GM23338 (cell line): ENCODE measurements around the gene SMARCC2. TPM values are rescaled to one million over a fixed set of nuclear protein-coding genes. Genes with fewer than 3 reads are reported as not detected.
A peak's percentile ranks its signal among the peaks of the same experiment; 100 is the strongest.

Source experiments
- ATAC-seq: fragments of 200-7000 bp; cut with Tn5 transposase; 3 replicates; pipeline ENCODE4 v1.9.1; 2020
- DNase-seq: peaks from one replicate; pipeline ENCODE4 v3.0.0-alpha.2; 2015; ENCODE audit warnings: low spot score
- H2AFZ ChIP-seq: fragments of 200-600 bp; sonication (generic); 2 replicates; pipeline ENCODE4 v1.8.0; 2016; ENCODE audit warnings: antibody characterized with exemption, mild to moderate bottlenecking, moderate library complexity
- H3F3A ChIP-seq: fragments of 200-600 bp; sonication (generic); replicated peaks from 2 replicates; pipeline ENCODE4 v1.8.0; 2017; ENCODE audit warnings: antibody characterized with exemption, mixed run types, low read depth
- H3K27ac ChIP-seq: fragments of 200-600 bp; sonication (generic); 2 replicates; pipeline ENCODE4 v1.6.1; 2016; ENCODE audit warnings: low read depth
- H3K27me3 ChIP-seq: fragments of 200-600 bp; sonication (generic); 2 replicates; pipeline ENCODE4 v1.8.0; 2016; ENCODE audit warnings: mild to moderate bottlenecking, mixed run types, moderate library complexity; ENCODE audit not compliant: insufficient read depth
- H3K36me3 ChIP-seq: fragments of 200-600 bp; sonication (generic); 2 replicates; pipeline ENCODE4 v1.8.0; 2016; ENCODE audit warnings: mild to moderate bottlenecking; ENCODE audit not compliant: insufficient read depth
- H3K4me1 ChIP-seq: fragments of 200-600 bp; sonication (generic); 2 replicates; pipeline ENCODE4 v1.8.0; 2016; ENCODE audit warnings: mild to moderate bottlenecking, moderate library complexity; ENCODE audit not compliant: insufficient read depth
- H3K4me2 ChIP-seq: fragments of 200-600 bp; sonication (generic); 2 replicates; pipeline ENCODE4 v1.7.1; 2017; ENCODE audit warnings: mixed run types
- H3K4me3 ChIP-seq: fragments of 200-600 bp; sonication (generic); 2 replicates; pipeline ENCODE4 v1.6.1; 2016; ENCODE audit warnings: mixed run types
- H3K79me2 ChIP-seq: fragments of 200-600 bp; sonication (generic); replicated peaks from 2 replicates; pipeline ENCODE4 v1.8.0; 2017; ENCODE audit warnings: mild to moderate bottlenecking; ENCODE audit not compliant: insufficient read depth
- H3K9me2 ChIP-seq: fragments of 200-600 bp; sonication (generic); 2 replicates; pipeline ENCODE4 v1.8.0; 2017; ENCODE audit not compliant: insufficient read depth
- H4K20me1 ChIP-seq: fragments of 200-600 bp; sonication (generic); replicated peaks from 2 replicates; pipeline ENCODE4 v1.8.0; 2017; ENCODE audit warnings: mild to moderate bottlenecking; ENCODE audit not compliant: insufficient read depth
- H3K27ac Mint-ChIP-seq: 2 replicates; pipeline ENCODE4 v1.8.0; 2020; ENCODE audit warnings: inconsistent platforms, mild to moderate bottlenecking, moderate library complexity, mixed read lengths
- H3K27me3 Mint-ChIP-seq: 3 replicates; pipeline ENCODE4 v1.8.0; 2022; ENCODE audit warnings: low read depth, mild to moderate bottlenecking, moderate library complexity, mixed read lengths, inconsistent platforms; ENCODE audit not compliant: insufficient read depth, poor library complexity
- H3K36me3 Mint-ChIP-seq: 3 replicates; pipeline ENCODE4 v1.8.0; 2021; ENCODE audit warnings: low read depth, mild to moderate bottlenecking, inconsistent platforms, moderate library complexity, mixed read lengths
- H3K4me1 Mint-ChIP-seq: 3 replicates; pipeline ENCODE4 v1.8.0; 2020; ENCODE audit warnings: mild to moderate bottlenecking, inconsistent platforms, mixed read lengths
- H3K4me3 Mint-ChIP-seq: 3 replicates; pipeline ENCODE4 v1.8.0; 2021; ENCODE audit warnings: moderate library complexity, mild to moderate bottlenecking, inconsistent platforms, mixed read lengths
- H3K9me3 Mint-ChIP-seq: 3 replicates; pipeline ENCODE4 v1.8.0; 2020; ENCODE audit warnings: moderate library complexity, mild to moderate bottlenecking, inconsistent platforms, mixed read lengths
- CREB1 ChIP-seq: fragments of 250-450 bp; sonication (Bioruptor Pico); IDR thresholded peaks from 2 replicates; pipeline ENCODE4 v1.5.0; 2020; ENCODE audit warnings: low read depth, mild to moderate bottlenecking, moderate library complexity
- CTCF ChIP-seq, 2 experiments: fragments of 200-600 bp in 1 of 2; sonication (generic) in 1 of 2; conservative IDR thresholded peaks; 2 replicates each; pipeline versions ENCODE4 v1.5.1 to v1.6.1; 2016 to 2017; ENCODE audit warnings: antibody characterized with exemption in 2 of 2, low read depth in 2 of 2, mild to moderate bottlenecking in 2 of 2, moderate library complexity in 1 of 2
- ETS1 ChIP-seq: IDR thresholded peaks from 2 replicates; pipeline ENCODE4 v1.6.1; 2016; ENCODE audit warnings: antibody characterized with exemption
- EZH2 ChIP-seq: fragments of 200-600 bp; sonication (generic); IDR thresholded peaks from one replicate; pipeline ENCODE4 v1.8.0; 2017; ENCODE audit warnings: antibody characterized with exemption, mild to moderate bottlenecking, low read depth; ENCODE audit not compliant: unreplicated experiment
- JUNB ChIP-seq: IDR thresholded peaks from one replicate; pipeline ENCODE4 v1.6.1; 2016; ENCODE audit warnings: antibody characterized with exemption; ENCODE audit not compliant: unreplicated experiment
- NANOG ChIP-seq: IDR thresholded peaks from 2 replicates; pipeline ENCODE4 v1.6.1; 2016; ENCODE audit warnings: antibody characterized with exemption, borderline replicate concordance
- POLR2AphosphoS5 ChIP-seq: IDR thresholded peaks from 2 replicates; pipeline ENCODE4 v1.6.1; 2016; ENCODE audit warnings: antibody characterized with exemption, low read depth
- ZNF114 ChIP-seq: fragments of 250-450 bp; sonication (Bioruptor Pico); IDR thresholded peaks from 2 replicates; pipeline ENCODE4 v1.5.0; 2020; ENCODE audit warnings: mild to moderate bottlenecking, moderate library complexity
- polyA plus RNA-seq: library from polyadenylated mRNA; unstranded; fragments of >200 nt; fragmentation: Nextera tagmentation; extraction: Ambion mirVana; gene quantifications from 2 replicates; pipeline ENCODE4 v1.2.1, GENCODE V29; 2016
- total RNA-seq: library from RNA; depleted of rRNA; stranded (reverse); fragments of >200 nt; shearing (Covaris generic); gene quantifications from 2 replicates; pipeline ENCODE4 v1.2.3, GENCODE V29; 2014
- TF ChIP-seq, protein P1 (sequence below): IDR thresholded peaks from one replicate; pipeline ENCODE4 v1.6.1; 2018; ENCODE audit warnings: antibody characterized with exemption; ENCODE audit not compliant: unreplicated experiment

SMARCC2 gene
- total and polyA plus RNA-seq, 2 experiments from 2014 or later = 40.4 to 68.3 TPM

GRCh38 chr12:56120158-56120846 lies 69.0 kb downstream of the SMARCC2 start:
- H3K36me3 Mint-ChIP-seq = peaks cover 33% of the 10 kb centered on the region
- TF ChIP-seq, protein P1, sequence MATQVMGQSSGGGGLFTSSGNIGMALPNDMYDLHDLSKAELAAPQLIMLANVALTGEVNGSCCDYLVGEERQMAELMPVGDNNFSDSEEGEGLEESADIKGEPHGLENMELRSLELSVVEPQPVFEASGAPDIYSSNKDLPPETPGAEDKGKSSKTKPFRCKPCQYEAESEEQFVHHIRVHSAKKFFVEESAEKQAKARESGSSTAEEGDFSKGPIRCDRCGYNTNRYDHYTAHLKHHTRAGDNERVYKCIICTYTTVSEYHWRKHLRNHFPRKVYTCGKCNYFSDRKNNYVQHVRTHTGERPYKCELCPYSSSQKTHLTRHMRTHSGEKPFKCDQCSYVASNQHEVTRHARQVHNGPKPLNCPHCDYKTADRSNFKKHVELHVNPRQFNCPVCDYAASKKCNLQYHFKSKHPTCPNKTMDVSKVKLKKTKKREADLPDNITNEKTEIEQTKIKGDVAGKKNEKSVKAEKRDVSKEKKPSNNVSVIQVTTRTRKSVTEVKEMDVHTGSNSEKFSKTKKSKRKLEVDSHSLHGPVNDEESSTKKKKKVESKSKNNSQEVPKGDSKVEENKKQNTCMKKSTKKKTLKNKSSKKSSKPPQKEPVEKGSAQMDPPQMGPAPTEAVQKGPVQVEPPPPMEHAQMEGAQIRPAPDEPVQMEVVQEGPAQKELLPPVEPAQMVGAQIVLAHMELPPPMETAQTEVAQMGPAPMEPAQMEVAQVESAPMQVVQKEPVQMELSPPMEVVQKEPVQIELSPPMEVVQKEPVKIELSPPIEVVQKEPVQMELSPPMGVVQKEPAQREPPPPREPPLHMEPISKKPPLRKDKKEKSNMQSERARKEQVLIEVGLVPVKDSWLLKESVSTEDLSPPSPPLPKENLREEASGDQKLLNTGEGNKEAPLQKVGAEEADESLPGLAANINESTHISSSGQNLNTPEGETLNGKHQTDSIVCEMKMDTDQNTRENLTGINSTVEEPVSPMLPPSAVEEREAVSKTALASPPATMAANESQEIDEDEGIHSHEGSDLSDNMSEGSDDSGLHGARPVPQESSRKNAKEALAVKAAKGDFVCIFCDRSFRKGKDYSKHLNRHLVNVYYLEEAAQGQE = no peak
- no peak for TF ChIP-seq ETS1
- no peak for TF ChIP-seq NANOG
- no peak for TF ChIP-seq POLR2AphosphoS5
- peaks cover 19% of the 10 kb centered on the region for H3K27me3 Mint-ChIP-seq
- H3K79me2 ChIP-seq = peaks cover 12% of the 10 kb centered on the region
- no peaks in the 10 kb centered on the region for H4K20me1 ChIP-seq
- no peak overlapping the region for H3K27ac Mint-ChIP-seq
- no peaks in the 10 kb centered on the region for H3K9me2 ChIP-seq
- H3K36me3 ChIP-seq = peaks cover 4% of the 10 kb centered on the region; the same call in 1 of the 2 replicates
- H3K4me1 ChIP-seq = peaks cover 10% of the 10 kb centered on the region
- peaks cover 18% of the 10 kb centered on the region for H3F3A ChIP-seq
- no peak overlapping the region for H3K4me2 ChIP-seq
- no peak for ATAC-seq
- no peak overlapping the region for H2AFZ ChIP-seq
- H3K4me1 Mint-ChIP-seq = peaks cover 18% of the 10 kb centered on the region
- peaks cover 6% of the 10 kb centered on the region; the same call in 2 of the 3 replicates for H3K9me3 Mint-ChIP-seq
- no peaks in the 10 kb centered on the region for H3K27me3 ChIP-seq
- H3K4me3 ChIP-seq = peak overlapping the region; percentile 20; the same call in 1 of the 2 replicates
- DNase-seq = no peak
- H3K27ac ChIP-seq = no peak overlapping the region
- H3K4me3 Mint-ChIP-seq = peak overlapping the region; percentile 37; the same call in 1 of the 3 replicates

GRCh38 chr12:56119361-56119796 lies 69.9 kb downstream of the SMARCC2 start:
- peak; percentile 25; the same call in 1 of the 2 replicates for TF ChIP-seq CREB1 (CRISPR knock-in tag)
- TF ChIP-seq POLR2AphosphoS5 = no peak
- TF ChIP-seq JUNB = no peak
- TF ChIP-seq ZNF114 (CRISPR knock-in tag) = no peak
- TF ChIP-seq EZH2 = no peak
- TF ChIP-seq, protein P1 = no peak
- TF ChIP-seq NANOG = no peak
- TF ChIP-seq CTCF (conservative IDR thresholded peaks at IDR 0.05; ENCODE audit: low read depth in 2 of 2) = peak; percentile 82 to 92
- no peak for TF ChIP-seq ETS1
- Histone ChIP-seq H3K4me1 (peaks cover 10% of the 10 kb centered on the region), H3K27me3 (no peaks in the 10 kb centered on the region), H3K4me3 (peak overlapping the region; percentile 78), H3K36me3 (peaks cover 4% of the 10 kb centered on the region; the same call in 1 of the 2 replicates), H3K9me2 (no peaks in the 10 kb centered on the region), H3K27ac (peak overlapping the region; percentile 87; the same call in 1 of the 2 replicates), H3K4me2 (peak overlapping the region; percentile 93), H2AFZ (no peak overlapping the region), H3F3A (peaks cover 22% of the 10 kb centered on the region), H3K79me2 (peaks cover 12% of the 10 kb centered on the region), H4K20me1 (no peaks in the 10 kb centered on the region)
- Mint-ChIP-seq H3K9me3 (peaks cover 6% of the 10 kb centered on the region; the same call in 2 of the 3 replicates), H3K36me3 (peaks cover 33% of the 10 kb centered on the region), H3K27me3 (peaks cover 19% of the 10 kb centered on the region), H3K4me3 (peak overlapping the region; percentile 94), H3K27ac (peak overlapping the region; percentile 100), H3K4me1 (peaks cover 19% of the 10 kb centered on the region)
- peak; percentile 97 for DNase-seq
- ATAC-seq = peak; percentile 44
